Measurements from ENCODE around the gene KIF3A.
A peak's percentile ranks its signal among the peaks of the same experiment; 100 is the strongest.

The KIF3A gene

DNA sequence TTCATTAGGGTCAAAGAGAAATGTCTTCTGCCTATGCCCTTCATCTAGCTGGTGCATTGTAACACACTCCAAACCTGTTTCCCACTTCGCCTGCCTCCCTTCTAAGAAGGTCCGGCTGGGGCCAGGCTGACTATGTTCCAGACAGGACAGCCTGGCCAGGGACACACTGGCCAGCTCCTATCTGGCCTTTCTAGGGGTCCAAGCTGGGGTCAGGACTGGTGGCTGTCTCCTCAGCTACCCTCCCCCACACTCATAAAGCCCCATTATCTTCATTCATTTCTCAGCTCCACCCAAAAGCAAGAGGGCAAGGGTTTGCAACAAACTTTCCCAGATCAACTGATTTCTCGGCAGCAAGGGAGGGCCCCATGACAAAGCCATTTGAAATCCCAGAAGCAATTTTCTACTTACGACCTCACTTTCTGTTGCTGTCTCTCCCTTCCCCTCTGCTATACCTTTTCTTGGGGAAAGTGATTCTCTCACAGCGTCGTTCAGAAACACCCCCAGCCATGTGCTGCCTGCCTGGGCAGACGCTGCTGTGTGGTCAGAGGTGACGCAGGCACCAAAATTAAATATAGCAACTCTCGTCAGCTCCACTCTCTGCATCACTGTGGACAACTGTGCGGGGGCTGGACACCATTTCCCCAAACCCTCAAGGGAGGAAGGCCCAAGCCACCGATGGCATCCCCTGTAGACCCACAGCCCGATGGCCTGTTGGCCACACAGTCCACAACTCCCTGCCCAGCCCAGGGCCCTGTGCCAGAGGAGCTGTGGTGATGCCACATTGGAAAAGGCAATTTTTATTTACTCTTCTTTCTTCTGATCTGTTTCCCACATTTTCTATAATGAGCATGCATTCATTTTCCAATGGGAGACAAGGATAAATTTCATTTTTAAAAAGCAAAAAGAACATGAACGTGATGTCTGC lies 73.3 kb downstream of the KIF3A start:
- no peak for DNase-seq (ENCODE audit: low read depth in 2 of 3, low spot score in 2 of 3)

DNA sequence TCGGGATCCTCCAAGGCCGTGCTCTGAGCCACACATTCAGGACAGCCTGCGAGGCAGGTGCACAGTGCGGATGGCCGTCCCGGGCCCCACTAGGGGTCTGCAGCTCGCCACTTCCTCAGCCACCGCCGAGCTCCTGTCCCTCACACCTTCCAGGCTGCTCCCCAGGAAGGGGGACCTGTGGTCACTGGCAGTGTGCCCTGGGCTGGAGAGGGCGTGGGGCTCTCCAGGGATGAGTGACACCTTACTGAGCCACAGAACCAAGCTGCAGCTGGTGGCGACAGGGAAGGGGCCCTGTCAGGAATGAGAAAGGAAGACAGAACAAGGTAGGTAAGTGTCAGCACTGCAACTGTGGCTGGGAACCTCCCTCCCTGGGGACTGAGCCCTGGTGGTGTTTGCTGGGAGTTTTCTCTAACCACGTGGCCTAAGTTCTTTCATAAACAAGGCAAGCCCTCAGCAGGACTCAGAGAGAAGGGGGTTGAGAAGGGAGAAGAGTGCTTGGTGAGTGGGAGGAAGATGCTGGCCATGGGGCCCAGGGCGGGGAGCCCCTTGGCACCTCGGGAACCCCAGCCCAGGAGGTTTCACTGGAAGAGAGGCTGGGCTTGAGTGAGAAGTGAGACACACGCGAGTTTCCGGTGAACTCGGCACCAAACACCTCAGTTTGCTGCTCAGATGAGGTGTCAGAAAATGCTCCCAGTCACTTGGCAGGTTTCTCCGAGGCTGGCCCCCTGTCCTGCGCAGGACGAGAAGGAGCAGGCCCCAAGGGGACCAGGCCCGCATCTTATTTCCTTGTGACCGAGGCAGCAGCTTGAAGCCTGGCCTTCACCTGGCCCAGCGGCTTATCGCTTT lies 74.2 kb downstream of the KIF3A start:
- DNase-seq (ENCODE audit: low read depth in 2 of 3, low spot score in 2 of 3), result peak in 1 of 3 experiments; percentile 61

DNA sequence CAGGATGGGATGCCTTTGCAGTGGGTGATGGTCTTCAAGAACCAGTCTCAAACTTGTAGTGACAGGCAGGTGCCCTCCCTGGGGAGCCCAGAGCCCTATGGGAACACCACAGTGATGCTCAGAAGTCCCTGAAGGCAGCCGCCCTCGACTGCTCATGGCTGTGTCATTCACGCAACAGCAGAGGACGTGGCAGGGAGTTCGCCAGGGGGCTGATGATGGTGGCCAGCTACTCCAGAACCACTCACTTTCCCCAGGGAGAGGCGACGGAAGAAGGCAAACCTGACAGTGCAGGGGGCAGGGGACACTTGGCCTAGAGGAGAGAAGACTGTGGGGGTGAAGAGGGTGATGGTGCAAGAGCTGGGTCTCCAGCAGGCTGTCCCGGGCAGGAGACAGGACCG lies 75.3 kb downstream of the KIF3A start:
- DNase-seq (ENCODE audit: low read depth in 2 of 3, low spot score in 2 of 3), result no peak

DNA sequence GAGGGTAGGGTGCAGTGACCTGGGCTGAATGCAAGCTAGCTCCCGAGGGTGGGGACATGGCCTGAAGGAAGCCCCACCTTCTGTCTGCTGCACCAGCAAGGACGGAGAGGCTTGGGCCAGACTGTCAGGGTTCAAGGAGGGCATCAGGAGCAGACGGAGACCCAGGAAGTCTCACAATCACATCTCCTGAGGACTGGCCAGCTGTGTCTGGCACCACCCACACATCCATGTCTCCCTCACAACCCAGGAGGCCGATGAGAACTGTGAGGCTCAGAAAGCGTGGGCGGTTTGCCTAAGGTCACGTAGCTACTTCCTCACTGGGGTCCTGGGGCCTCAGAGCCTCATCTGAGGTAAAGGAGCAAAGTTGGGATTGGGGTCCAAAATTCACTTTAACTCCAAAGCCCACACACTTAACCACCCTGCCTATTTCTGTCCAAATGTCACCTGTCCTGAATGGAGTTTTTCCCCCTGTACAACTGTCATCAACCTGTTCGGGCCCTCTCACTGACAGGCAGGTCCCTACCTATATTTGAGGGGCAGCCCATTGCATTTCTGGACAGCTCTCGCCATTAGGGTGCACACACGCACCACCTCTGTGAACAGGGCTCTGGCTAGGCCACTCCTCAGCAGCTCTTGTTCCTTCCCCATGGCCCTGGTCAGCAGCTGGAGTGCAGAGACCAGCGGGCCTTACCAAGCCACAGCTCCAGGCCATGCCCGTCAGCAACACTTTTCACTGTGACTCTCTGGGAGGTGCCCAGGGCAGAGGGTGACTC lies 75.9 kb downstream of the KIF3A start:
- no peak for DNase-seq (ENCODE audit: low read depth in 2 of 3, low spot score in 2 of 3)

DNA sequence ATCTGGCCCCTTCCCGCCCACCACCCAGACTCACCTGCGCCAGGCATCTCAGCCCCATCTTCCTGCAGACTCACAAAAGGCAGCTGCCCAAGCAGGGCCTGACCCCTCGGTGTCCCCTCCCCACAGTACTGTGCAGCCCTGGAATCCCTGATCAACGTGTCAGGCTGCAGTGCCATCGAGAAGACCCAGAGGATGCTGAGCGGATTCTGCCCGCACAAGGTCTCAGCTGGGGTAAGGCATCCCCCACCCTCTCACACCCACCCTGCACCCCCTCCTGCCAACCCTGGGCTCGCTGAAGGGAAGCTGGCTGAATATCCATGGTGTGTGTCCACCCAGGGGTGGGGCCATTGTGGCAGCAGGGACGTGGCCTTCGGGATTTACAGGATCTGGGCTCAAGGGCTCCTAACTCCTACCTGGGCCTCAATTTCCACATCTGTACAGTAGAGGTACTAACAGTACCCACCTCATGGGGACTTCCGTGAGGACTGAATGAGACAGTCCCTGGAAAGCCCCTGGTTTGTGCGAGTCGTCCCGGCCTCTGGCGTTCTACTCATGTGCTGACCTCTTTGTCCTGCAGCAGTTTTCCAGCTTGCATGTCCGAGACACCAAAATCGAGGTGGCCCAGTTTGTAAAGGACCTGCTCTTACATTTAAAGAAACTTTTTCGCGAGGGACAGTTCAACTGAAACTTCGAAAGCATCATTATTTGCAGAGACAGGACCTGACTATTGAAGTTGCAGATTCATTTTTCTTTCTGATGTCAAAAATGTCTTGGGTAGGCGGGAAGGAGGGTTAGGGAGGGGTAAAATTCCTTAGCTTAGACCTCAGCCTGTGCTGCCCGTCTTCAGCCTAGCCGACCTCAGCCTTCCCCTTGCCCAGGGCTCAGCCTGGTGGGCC lies 77.5 kb downstream of the KIF3A start:
- DNase-seq (ENCODE audit: low read depth in 2 of 3, low spot score in 2 of 3), result no peak

- no peak for DNase-seq (ENCODE audit: low read depth in 2 of 3, low spot score in 2 of 3)
These were observed 78.7 kb downstream of the KIF3A start for GRCh38 chr5:132658381-132659302.

- no peak for DNase-seq (ENCODE audit: low read depth in 2 of 3, low spot score in 2 of 3)
These were observed 79.5 kb downstream of the KIF3A start, which contains the start of gene IL13 for GRCh38 chr5:132657676-132658380. TSS of gene IL13 (plus strand) at chr5:132658173. CDS start at chr5:132658187, 14 bp downstream.

DNA sequence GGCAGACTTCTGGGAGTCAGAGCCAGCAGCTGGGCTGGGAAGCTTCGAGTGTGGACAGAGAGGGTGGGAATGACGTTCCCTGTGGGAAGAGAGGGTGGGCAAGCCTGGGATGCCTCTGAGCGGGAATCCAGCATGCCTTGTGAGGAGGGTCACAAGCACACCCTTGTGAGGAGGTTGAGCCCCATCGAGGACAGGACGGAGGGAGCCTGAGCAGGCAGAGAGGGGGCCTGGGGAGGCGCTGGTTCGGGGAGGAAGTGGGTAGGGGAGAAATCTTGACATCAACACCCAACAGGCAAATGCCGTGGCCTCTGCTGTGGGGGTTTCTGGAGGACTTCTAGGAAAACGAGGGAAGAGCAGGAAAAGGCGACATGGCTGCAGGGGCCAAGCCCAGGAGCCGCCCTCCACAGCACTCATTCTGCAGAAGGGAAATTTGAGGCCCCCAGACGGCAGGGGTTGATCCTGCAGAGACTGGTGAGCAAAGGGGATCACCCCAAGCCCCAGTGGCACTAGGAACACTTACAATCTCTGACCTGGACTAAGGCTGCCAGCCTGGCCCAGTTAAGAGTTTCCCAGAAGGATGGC lies 80.5 kb downstream of the KIF3A start:
- no peak for DNase-seq (ENCODE audit: low read depth in 2 of 3, low spot score in 2 of 3)

- DNase-seq (ENCODE audit: low read depth in 2 of 3, low spot score in 2 of 3), result no peak
These were observed 81.2 kb downstream of the KIF3A start for GRCh38 chr5:132655821-132656773.

GRCh38 chr5:132653716-132654115 lies 83.6 kb downstream of the KIF3A start:
- DNase-seq (ENCODE audit: low read depth in 2 of 3, low spot score in 2 of 3), result no peak

GRCh38 chr5:132651838-132652469 lies 85.4 kb downstream of the KIF3A start:
- no peak for DNase-seq (ENCODE audit: low read depth in 2 of 3, low spot score in 2 of 3)

DNA sequence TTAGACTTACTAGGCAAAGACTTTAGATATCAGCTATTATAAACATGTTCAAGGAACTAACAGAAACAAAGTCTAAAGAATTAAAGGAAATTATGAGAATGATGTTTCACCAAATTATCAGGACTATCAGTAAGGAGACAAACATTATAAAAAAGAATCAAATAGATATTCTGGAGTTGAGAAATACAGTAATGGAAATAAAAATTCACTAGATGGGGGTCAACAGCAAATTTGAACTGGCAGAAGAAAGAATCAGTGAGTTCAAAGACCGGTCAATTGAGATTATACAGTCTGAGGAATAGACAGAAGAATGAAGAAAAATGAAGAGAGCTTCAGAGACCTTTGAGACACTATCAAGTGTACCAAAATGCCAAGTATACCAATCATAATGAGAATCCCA lies 89.0 kb downstream of the KIF3A start:
- DNase-seq (ENCODE audit: low read depth in 2 of 3, low spot score in 2 of 3), result no peak

DNA sequence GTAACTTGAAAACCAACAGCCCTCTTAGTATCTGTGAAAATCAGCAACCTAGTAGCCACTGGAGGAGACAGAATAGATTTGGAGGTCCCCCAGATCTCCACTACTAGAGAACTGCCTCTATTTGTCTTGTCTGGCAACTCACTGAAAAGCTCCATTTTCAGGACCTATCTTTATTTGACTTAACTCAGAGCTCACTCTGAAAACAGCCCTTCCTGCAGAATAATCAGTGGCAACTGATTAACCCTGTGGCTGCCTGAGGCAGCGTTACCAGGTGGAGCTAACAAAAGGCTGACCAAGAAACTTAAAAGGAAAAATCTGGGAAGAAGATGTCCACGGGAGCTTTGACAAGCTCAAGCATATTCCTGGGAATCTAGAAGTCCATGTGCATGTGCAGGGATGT lies 89.9 kb downstream of the KIF3A start:
- DNase-seq (ENCODE audit: low read depth in 2 of 3, low spot score in 2 of 3), result no peak

DNA sequence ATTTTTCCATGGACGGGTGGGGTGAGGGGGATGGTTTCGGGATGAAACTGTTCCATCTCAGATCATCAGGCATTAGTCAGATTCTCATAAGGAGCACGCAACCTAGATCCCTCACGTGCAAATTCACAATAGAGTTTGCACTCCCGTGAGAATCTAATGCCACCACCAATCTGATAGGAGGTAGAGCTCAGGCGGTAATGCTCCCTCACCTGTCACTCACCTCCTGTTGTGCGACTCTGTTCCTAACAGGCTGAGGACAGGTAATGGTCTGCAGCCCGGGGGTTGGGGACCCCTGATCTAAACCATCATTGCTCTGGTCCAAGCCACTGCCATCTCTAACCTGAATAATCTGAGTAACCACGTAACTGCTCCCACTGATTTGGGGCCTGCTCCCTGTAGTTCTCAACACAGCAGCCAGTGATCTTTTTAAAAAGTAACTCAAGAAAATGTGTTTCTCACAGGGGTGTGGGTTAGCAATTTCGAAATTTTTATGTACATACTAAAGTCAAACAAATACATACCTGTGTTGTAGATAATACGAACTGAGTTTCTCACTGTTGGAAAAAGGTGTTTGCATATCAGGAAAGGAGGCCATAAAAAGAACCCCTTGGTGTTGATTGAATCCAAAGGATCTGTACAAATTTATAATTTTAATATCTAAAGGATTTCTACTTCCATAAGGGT lies 90.6 kb downstream of the KIF3A start:
- no peak for DNase-seq (ENCODE audit: low read depth in 2 of 3, low spot score in 2 of 3)

DNA sequence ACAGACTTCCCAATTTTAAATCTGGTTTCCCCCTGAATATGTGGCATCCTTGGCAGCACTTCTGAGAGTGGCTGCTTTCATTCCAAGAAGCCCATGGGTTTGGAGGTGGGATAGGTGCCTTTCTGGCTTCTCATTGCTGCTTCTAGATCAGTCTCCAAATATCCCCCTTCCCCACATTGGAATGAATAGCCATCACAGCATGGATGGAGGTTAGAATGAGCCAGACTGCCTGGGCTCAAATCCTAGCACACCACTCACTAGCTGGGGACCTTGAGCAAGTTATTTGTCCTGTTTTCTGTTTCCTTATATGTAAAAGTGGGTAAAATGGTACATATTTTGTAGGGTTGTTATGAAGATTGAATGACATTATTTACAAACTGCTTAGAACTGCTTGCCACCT lies 93.2 kb downstream of the KIF3A start:
- DNase-seq (ENCODE audit: low read depth in 2 of 3, low spot score in 2 of 3), result no peak
